Occipital lobe (tissue), 2 donors: ENCODE data around the gene KCTD17. TPM values are rescaled to one million over a fixed set of nuclear protein-coding genes. Genes with fewer than 3 reads are reported as not detected.

Source experiments
- DNase-seq: peaks from one replicate; lab custom pipeline; 2025; lab: John Stamatoyannopoulos, UW
- total RNA-seq: library from RNA; depleted of rRNA; stranded (reverse); fragments of >200 nt; gene quantifications from one replicate; pipeline ENCODE4 v1.2.3, GENCODE V29; 2014

The KCTD17 gene
- total RNA-seq, 1 donor from 2014 or later, result 22.6 TPM

GRCh38 chr22:37043209-37043827, 8.2 kb upstream of the KCTD17 start:
- no peak for DNase-seq

- no peak for DNase-seq
These were observed 7.6 kb upstream of the KCTD17 start for GRCh38 chr22:37043828-37044538.

- no peak for DNase-seq
These were observed 6.6 kb upstream of the KCTD17 start for GRCh38 chr22:37044634-37045625.

GRCh38 chr22:37045958-37046357, 5.6 kb upstream of the KCTD17 start:
- DNase-seq, result no peak

GRCh38 chr22:37046589-37046988, 5.0 kb upstream of the KCTD17 start:
- no peak for DNase-seq

- no peak for DNase-seq
These were observed 4.5 kb upstream of the KCTD17 start for GRCh38 chr22:37047006-37047405.

- DNase-seq, result no peak
These were observed 3.4 kb upstream of the KCTD17 start for GRCh38 chr22:37048133-37048532.

GRCh38 chr22:37049224-37049623, 2.3 kb upstream of the KCTD17 start:
- DNase-seq, result no peak

GRCh38 chr22:37050913-37051312, 629 bp upstream of the KCTD17 start:
- DNase-seq, result no peak

GRCh38 chr22:37052386-37053309, 1.1 kb downstream of the KCTD17 start:
- no peak for DNase-seq

GRCh38 chr22:37053310-37054055, 1.9 kb downstream of the KCTD17 start:
- peak; percentile 51 for DNase-seq

GRCh38 chr22:37054056-37054395, 2.5 kb downstream of the KCTD17 start:
- DNase-seq, result no peak

- DNase-seq, result no peak
These were observed 3.2 kb downstream of the KCTD17 start for GRCh38 chr22:37054600-37055365.

GRCh38 chr22:37056246-37056645, 4.7 kb downstream of the KCTD17 start:
- DNase-seq, result no peak

GRCh38 chr22:37057226-37057625, 5.7 kb downstream of the KCTD17 start:
- no peak for DNase-seq

GRCh38 chr22:37057796-37058510, 6.4 kb downstream of the KCTD17 start:
- DNase-seq, result no peak

GRCh38 chr22:37058917-37059701, 7.6 kb downstream of the KCTD17 start:
- DNase-seq, result no peak

- DNase-seq, result no peak
These were observed 8.4 kb downstream of the KCTD17 start for GRCh38 chr22:37059876-37060449.
